ENCODE data around the gene SMYD3. TPM values are rescaled to one million over a fixed set of nuclear protein-coding genes. Genes with fewer than 3 reads are reported as not detected.

The SMYD3 gene
- total RNA-seq, 1 donor from 2014 or later: 35.4 TPM

GRCh38 chr1:245840971-245841370 lies 666.1 kb downstream of the SMYD3 start:
- Mint-ChIP-seq H3K36me3 (ENCODE audit: unreplicated experiment) (no peaks in the 10 kb centered on the region), H3K4me1 (ENCODE audit: low read depth, unreplicated experiment) (peaks cover 11% of the 10 kb centered on the region), H3K9me3 (ENCODE audit: unreplicated experiment) (peaks cover 7% of the 10 kb centered on the region), H3K27ac (ENCODE audit: unreplicated experiment) (no peak overlapping the region), H3K4me3 (ENCODE audit: unreplicated experiment) (no peak overlapping the region), H3K27me3 (ENCODE audit: unreplicated experiment) (peaks cover 3% of the 10 kb centered on the region)
- TF ChIP-seq CTCF (IDR thresholded peaks at IDR 0.05; ENCODE audit: partially characterized antibody, unreplicated experiment): no peak
- DNase-seq: no peak

GRCh38 chr1:245837718-245838117 lies 669.4 kb downstream of the SMYD3 start:
- DNase-seq: no peak
- Mint-ChIP-seq H3K36me3 (ENCODE audit: unreplicated experiment) (no peaks in the 10 kb centered on the region), H3K4me3 (ENCODE audit: unreplicated experiment) (no peak overlapping the region), H3K27me3 (ENCODE audit: unreplicated experiment) (peaks cover 2% of the 10 kb centered on the region), H3K27ac (ENCODE audit: unreplicated experiment) (no peak overlapping the region), H3K4me1 (ENCODE audit: low read depth, unreplicated experiment) (peaks cover 13% of the 10 kb centered on the region), H3K9me3 (ENCODE audit: unreplicated experiment) (peaks cover 4% of the 10 kb centered on the region)
- no peak for TF ChIP-seq CTCF (IDR thresholded peaks at IDR 0.05; ENCODE audit: partially characterized antibody, unreplicated experiment)

- Mint-ChIP-seq H3K4me3 (ENCODE audit: unreplicated experiment) (no peak overlapping the region), H3K4me1 (ENCODE audit: low read depth, unreplicated experiment) (peaks cover 13% of the 10 kb centered on the region), H3K27me3 (ENCODE audit: unreplicated experiment) (peaks cover 2% of the 10 kb centered on the region), H3K36me3 (ENCODE audit: unreplicated experiment) (no peaks in the 10 kb centered on the region), H3K9me3 (ENCODE audit: unreplicated experiment) (peaks cover 4% of the 10 kb centered on the region), H3K27ac (ENCODE audit: unreplicated experiment) (no peak overlapping the region)
- no peak for TF ChIP-seq CTCF (IDR thresholded peaks at IDR 0.05; ENCODE audit: partially characterized antibody, unreplicated experiment)
- DNase-seq: no peak
Measured at GRCh38 chr1:245835386-245835785, 671.7 kb downstream of the SMYD3 start.

GRCh38 chr1:245834002-245834401 lies 673.1 kb downstream of the SMYD3 start:
- no peak for TF ChIP-seq CTCF (IDR thresholded peaks at IDR 0.05; ENCODE audit: partially characterized antibody, unreplicated experiment)

GRCh38 chr1:245832771-245833527 lies 674.1 kb downstream of the SMYD3 start:
- Mint-ChIP-seq H3K9me3 (ENCODE audit: unreplicated experiment) (peaks cover 4% of the 10 kb centered on the region), H3K27ac (ENCODE audit: unreplicated experiment) (no peak overlapping the region), H3K4me1 (ENCODE audit: low read depth, unreplicated experiment) (peaks cover 13% of the 10 kb centered on the region), H3K36me3 (ENCODE audit: unreplicated experiment) (no peaks in the 10 kb centered on the region), H3K27me3 (ENCODE audit: unreplicated experiment) (peaks cover 2% of the 10 kb centered on the region), H3K4me3 (ENCODE audit: unreplicated experiment) (no peak overlapping the region)
- no peak for TF ChIP-seq CTCF (IDR thresholded peaks at IDR 0.05; ENCODE audit: partially characterized antibody, unreplicated experiment)
- no peak for DNase-seq

More at GRCh38 chr1:245834002-245834401, 673.1 kb downstream of the SMYD3 start:
- Mint-ChIP-seq H3K27ac (ENCODE audit: unreplicated experiment) (no peak overlapping the region), H3K4me3 (ENCODE audit: unreplicated experiment) (no peak overlapping the region), H3K36me3 (ENCODE audit: unreplicated experiment) (no peaks in the 10 kb centered on the region), H3K9me3 (ENCODE audit: unreplicated experiment) (peaks cover 4% of the 10 kb centered on the region), H3K27me3 (ENCODE audit: unreplicated experiment) (peaks cover 2% of the 10 kb centered on the region), H3K4me1 (ENCODE audit: low read depth, unreplicated experiment) (peaks cover 13% of the 10 kb centered on the region)
- DNase-seq: no peak
